Kidney (tissue), 14 donors: ENCODE results near the gene PLCD1. TPM values are rescaled to one million over a fixed set of nuclear protein-coding genes. Genes with fewer than 3 reads are reported as not detected.

Source experiments
- DNase-seq, 5 donors: peaks; one replicate each; pipeline ENCODE4 v3.0.0-alpha.2; 2013 to 2020
- FAIRE-seq: peaks from 2 replicates; lab custom pipeline; 2012; peaks lifted over from hg19 to GRCh38; lab: Jason Lieb, UNC
- H3K27ac ChIP-seq, 2 donors: one replicate each; pipeline ENCODE4 v1.7.0; 2013; ENCODE audit warnings: low read depth in 2 of 2, low read length in 2 of 2, inconsistent platforms in 1 of 2
- H3K27me3 ChIP-seq: one replicate; pipeline ENCODE4 v1.7.1; 2013; ENCODE audit warnings: low read length, inconsistent platforms; ENCODE audit not compliant: control insufficient read depth, insufficient read depth
- H3K36me3 ChIP-seq, 3 donors: one replicate each; pipeline versions ENCODE4 v1.7.0 to v1.7.1; 2013; ENCODE audit warnings: low read length in 3 of 3, control low read depth in 1 of 3, inconsistent platforms in 1 of 3; ENCODE audit not compliant: insufficient read depth in 3 of 3, control insufficient read depth in 2 of 3
- H3K4me1 ChIP-seq, 3 donors: one replicate each; pipeline versions ENCODE4 v1.7.0 to v1.7.1; 2013; ENCODE audit warnings: low read length in 3 of 3, inconsistent platforms in 1 of 3, low read depth in 1 of 3; ENCODE audit not compliant: control insufficient read depth in 2 of 3, insufficient read depth in 2 of 3
- H3K4me3 ChIP-seq, 3 donors: one replicate each; pipeline versions ENCODE4 v1.7.0 to v1.8.1; 2013; ENCODE audit warnings: low read length in 3 of 3, control low read depth in 1 of 3, inconsistent platforms in 1 of 3
- H3K9ac ChIP-seq, 3 donors: one replicate each; pipeline versions ENCODE4 v1.7.0 to v1.7.1; 2013; ENCODE audit warnings: low read length in 3 of 3, control low read depth in 1 of 3, inconsistent platforms in 1 of 3
- H3K9me3 ChIP-seq, 3 donors: one replicate each; pipeline versions ENCODE4 v1.7.0 to v1.7.1; 2013; ENCODE audit warnings: low read length in 3 of 3, control low read depth in 1 of 3, inconsistent platforms in 1 of 3; ENCODE audit not compliant: control insufficient read depth in 2 of 3, insufficient read depth in 1 of 3
- intact Hi-C: fragments of 100-400 bp; cut with DNase I; formaldehyde crosslinking; loops from one replicate; pipeline ENCODE4 v1.11.1; 2022
- polyA plus RNA-seq: library from polyadenylated mRNA; stranded (reverse); fragments of 350-450 nt; fragmentation: Illumina TruSeq; extraction: RNeasy Lipid Tissue Mini Kit (QIAGEN cat#74804); gene quantifications from one replicate; pipeline ENCODE4 v1.2.3, GENCODE V29; 2014; ENCODE audit warnings: low read depth, low replicate concordance; ENCODE audit not compliant: insufficient read depth
- total RNA-seq: library from RNA; stranded (reverse); fragmentation: NEBNext Ultra II Directional; extraction: Animal tissue kit (Norgen Biotek cat#: 25700); gene quantifications from one replicate; pipeline ENCODE4 v1.2.1, GENCODE V29; 2021
- TF ChIP-seq, protein P1 (sequence below): IDR thresholded peaks from 3 replicates; pipeline ENCODE4 v1.5.1; 2012; ENCODE audit warnings: mild to moderate bottlenecking, moderate library complexity, borderline replicate concordance; ENCODE audit not compliant: insufficient read depth; ENCODE audit errors: extremely low read depth
- donor health status: control.
- donor health status: control.
- donor health status: control.
- donor health status: control.
- donor health status: control.
- donor health status: DM: yes; HTN: yes; CAD: no.
- donor health status: Normal renal cell carcinoma (clear cell type).

The PLCD1 gene
- total and polyA plus RNA-seq, 2 donors from 2014 or later = 39.1 to 50.0 TPM

DNA sequence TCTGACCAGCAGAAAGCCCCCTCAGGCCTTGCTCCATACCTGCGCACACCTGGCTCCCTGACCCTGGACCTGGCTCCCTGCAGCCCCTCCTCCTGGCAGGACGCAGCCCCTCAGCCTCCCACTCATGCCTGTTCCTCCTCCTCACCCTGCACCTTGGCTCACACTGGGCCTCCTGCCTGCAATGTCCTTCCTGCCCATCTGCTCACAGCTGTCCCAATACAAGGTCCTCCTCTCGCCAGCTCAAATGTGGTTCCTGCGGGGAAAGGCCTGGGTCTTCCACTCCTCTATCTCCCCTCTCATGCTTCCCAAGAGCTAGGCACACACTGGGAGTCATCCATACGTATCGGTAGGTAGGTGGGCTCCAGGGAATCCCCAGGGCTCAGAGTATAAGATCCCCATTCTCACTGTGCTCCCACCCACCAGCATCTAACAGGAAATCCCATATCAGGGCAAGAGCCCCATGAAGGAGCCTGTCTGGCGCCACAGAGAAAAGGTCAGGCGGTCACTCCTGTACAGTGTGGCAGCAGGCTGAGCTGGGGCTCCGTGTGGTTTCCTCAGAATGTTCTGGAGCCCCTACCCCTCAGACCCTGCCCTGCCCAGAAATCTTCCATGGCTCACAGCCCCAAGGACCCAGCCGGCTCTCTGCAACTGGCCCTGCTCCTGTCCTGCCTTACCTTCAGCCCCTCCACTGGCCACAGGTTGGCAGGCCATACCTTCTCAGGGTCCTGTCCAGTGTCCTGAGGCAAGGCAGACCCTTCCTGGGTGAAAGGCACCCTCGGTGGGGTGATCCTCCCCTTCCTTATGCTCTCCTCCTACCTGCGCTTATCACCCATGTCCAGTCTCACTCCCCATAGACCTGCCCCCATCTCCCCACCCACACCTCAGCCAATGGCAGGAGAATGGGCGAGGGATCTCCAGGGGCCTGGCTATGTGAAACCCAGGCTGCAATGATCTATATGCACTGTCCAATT lies 10.9 kb downstream of the PLCD1 start:
- H3K4me1 ChIP-seq = peaks cover 0 to 3% (median 0%) of the 10 kb centered on the region in 3 donors
- intact Hi-C loops = no loop called here
- H3K27ac ChIP-seq = no peak overlapping the region
- H3K27me3 ChIP-seq = no peaks in the 10 kb centered on the region
- no peak for FAIRE-seq
- no peak overlapping the region for H3K9ac ChIP-seq
- no peak overlapping the region for H3K4me3 ChIP-seq
- peak in 2 of 5 donors; percentile 43 to 51 for DNase-seq
- peaks cover 8 to 19% (median 10%) of the 10 kb centered on the region in 3 donors for H3K36me3 ChIP-seq
- TF ChIP-seq, protein P1, sequence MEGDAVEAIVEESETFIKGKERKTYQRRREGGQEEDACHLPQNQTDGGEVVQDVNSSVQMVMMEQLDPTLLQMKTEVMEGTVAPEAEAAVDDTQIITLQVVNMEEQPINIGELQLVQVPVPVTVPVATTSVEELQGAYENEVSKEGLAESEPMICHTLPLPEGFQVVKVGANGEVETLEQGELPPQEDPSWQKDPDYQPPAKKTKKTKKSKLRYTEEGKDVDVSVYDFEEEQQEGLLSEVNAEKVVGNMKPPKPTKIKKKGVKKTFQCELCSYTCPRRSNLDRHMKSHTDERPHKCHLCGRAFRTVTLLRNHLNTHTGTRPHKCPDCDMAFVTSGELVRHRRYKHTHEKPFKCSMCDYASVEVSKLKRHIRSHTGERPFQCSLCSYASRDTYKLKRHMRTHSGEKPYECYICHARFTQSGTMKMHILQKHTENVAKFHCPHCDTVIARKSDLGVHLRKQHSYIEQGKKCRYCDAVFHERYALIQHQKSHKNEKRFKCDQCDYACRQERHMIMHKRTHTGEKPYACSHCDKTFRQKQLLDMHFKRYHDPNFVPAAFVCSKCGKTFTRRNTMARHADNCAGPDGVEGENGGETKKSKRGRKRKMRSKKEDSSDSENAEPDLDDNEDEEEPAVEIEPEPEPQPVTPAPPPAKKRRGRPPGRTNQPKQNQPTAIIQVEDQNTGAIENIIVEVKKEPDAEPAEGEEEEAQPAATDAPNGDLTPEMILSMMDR = no peak
- H3K9me3 ChIP-seq = no peaks in the 10 kb centered on the region

GRCh38 chr3:38017445-38018295 lies 11.8 kb downstream of the PLCD1 start:
- H3K27me3 ChIP-seq = no peaks in the 10 kb centered on the region
- H3K4me3 ChIP-seq = no peak overlapping the region
- H3K9ac ChIP-seq = no peak overlapping the region
- DNase-seq = peak in 1 of 5 donors; percentile 55
- intact Hi-C loops = no loop called here
- peaks cover 8 to 19% (median 10%) of the 10 kb centered on the region in 3 donors for H3K36me3 ChIP-seq
- no peaks in the 10 kb centered on the region for H3K4me1 ChIP-seq
- no peaks in the 10 kb centered on the region for H3K9me3 ChIP-seq
- TF ChIP-seq, protein P1 = no peak
- no peak overlapping the region for H3K27ac ChIP-seq
- FAIRE-seq = no peak

GRCh38 chr3:38016847-38017444 lies 12.5 kb downstream of the PLCD1 start:
- Histone ChIP-seq H3K27ac (no peak overlapping the region), H3K9ac (no peak overlapping the region), H3K27me3 (no peaks in the 10 kb centered on the region), H3K4me1 (no peaks in the 10 kb centered on the region), H3K4me3 (no peak overlapping the region), H3K36me3 (peaks cover 8 to 19% (median 10%) of the 10 kb centered on the region in 3 donors), H3K9me3 (no peaks in the 10 kb centered on the region)
- TF ChIP-seq, protein P1 = no peak
- peak in 1 of 5 donors; percentile 25 for DNase-seq
- intact Hi-C loops = no loop called here
- FAIRE-seq = no peak
